Esophagus muscularis mucosa (tissue), 4 donors: ENCODE results near the gene TMEFF2. TPM values are rescaled to one million over a fixed set of nuclear protein-coding genes. Genes with fewer than 3 reads are reported as not detected.

Experiments used
- DNase-seq: peaks from one replicate; pipeline ENCODE4 v3.0.0-alpha.2; 2017; ENCODE audit errors: extremely low spot score
- H3K27ac ChIP-seq, 4 donors: fragments of 200-600 bp; sonication (generic); replicated peaks in 1 of 4; 1 replicate in 3 of 4; 2 replicates in 1 of 4; pipeline ENCODE4 v1.5.1; 2016 to 2019; ENCODE audit warnings: mild to moderate bottlenecking in 1 of 4
- H3K27me3 ChIP-seq, 4 donors: fragments of 200-600 bp; sonication (generic); one replicate each; pipeline versions ENCODE4 v1.5.1 to v1.6.0; 2016 to 2019
- H3K36me3 ChIP-seq, 4 donors: fragments of 200-600 bp; sonication (generic); one replicate each; pipeline ENCODE4 v1.5.1; 2016 to 2019
- H3K4me1 ChIP-seq, 4 donors: fragments of 200-600 bp; sonication (generic); one replicate each; pipeline ENCODE4 v1.5.1; 2016 to 2019
- H3K4me3 ChIP-seq, 4 donors: fragments of 200-600 bp; sonication (generic); 1 replicate in 2 of 4; 2 replicates in 2 of 4; pipeline ENCODE4 v1.5.1; 2016 to 2019; ENCODE audit warnings: mild to moderate bottlenecking in 4 of 4, moderate library complexity in 1 of 4
- H3K9me3 ChIP-seq, 4 donors: fragments of 200-600 bp; sonication (generic); 1 replicate in 3 of 4; 2 replicates in 1 of 4; pipeline ENCODE4 v1.5.1; 2016 to 2019
- EP300 ChIP-seq: sonication (generic); formaldehyde crosslinking; IDR thresholded peaks from one replicate; pipeline ENCODE4 v1.6.1; 2017; ENCODE audit warnings: antibody characterized with exemption
- POLR2A ChIP-seq: fragments of 450-650 bp; IDR thresholded peaks from one replicate; pipeline ENCODE4 v1.6.1; 2017; ENCODE audit warnings: antibody characterized with exemption, moderate library complexity, mild to moderate bottlenecking, low read depth
- POLR2AphosphoS5 ChIP-seq, 2 donors: sonication (generic); formaldehyde crosslinking; IDR thresholded peaks; one replicate each; pipeline ENCODE4 v1.6.1; 2017; ENCODE audit warnings: antibody characterized with exemption in 2 of 2
- WGBS: methylation state at CpG from one replicate; pipeline ENCODE4 v1.1.5; 2018; 5-methylcytosine and 5-hydroxymethylcytosine counted together
- intact Hi-C: fragments of 100-400 bp; cut with DNase I; formaldehyde crosslinking; loops from one replicate; pipeline ENCODE4 v1.15.1; 2023
- total RNA-seq, 4 donors: library from RNA; depleted of rRNA; stranded (reverse); fragments of >200 nt; gene quantifications; one replicate each; pipeline versions ENCODE4 v1.1.0 to v1.2.1, GENCODE V29; 2016
- TF ChIP-seq, protein P1 (sequence below), 3 experiments: fragments of 200-600 bp in 2 of 3; fragments of 450-650 bp in 1 of 3; sonication (generic) in 2 of 3; IDR thresholded peaks; one replicate each; pipeline ENCODE4 v1.5.1; 2017 to 2019; ENCODE audit warnings: antibody characterized with exemption in 3 of 3, mild to moderate bottlenecking in 2 of 3, moderate library complexity in 1 of 3

The TMEFF2 gene
- total RNA-seq, 4 donors from 2014 or later: 0.42 to 1.7 (median 0.55) TPM

DNA sequence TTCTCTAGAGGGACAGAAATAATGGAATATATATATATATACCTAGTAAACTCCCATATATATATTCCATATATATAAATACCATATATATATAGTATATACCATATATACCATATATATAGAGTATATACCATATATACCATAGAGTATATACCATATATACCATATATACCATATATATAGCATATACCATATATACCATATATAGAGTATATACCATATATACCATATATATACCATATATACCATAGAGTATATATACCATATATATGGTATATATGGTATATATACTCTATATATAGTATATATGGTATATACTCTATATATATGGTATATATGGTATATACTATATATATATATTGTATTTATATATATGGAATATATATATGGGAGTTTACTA is 285.9 kb downstream of the TMEFF2 start:
- peaks cover 0 to 9% (median 7%) of the 10 kb centered on the region in 4 donors for H3K4me1 ChIP-seq
- TF ChIP-seq, protein P1, sequence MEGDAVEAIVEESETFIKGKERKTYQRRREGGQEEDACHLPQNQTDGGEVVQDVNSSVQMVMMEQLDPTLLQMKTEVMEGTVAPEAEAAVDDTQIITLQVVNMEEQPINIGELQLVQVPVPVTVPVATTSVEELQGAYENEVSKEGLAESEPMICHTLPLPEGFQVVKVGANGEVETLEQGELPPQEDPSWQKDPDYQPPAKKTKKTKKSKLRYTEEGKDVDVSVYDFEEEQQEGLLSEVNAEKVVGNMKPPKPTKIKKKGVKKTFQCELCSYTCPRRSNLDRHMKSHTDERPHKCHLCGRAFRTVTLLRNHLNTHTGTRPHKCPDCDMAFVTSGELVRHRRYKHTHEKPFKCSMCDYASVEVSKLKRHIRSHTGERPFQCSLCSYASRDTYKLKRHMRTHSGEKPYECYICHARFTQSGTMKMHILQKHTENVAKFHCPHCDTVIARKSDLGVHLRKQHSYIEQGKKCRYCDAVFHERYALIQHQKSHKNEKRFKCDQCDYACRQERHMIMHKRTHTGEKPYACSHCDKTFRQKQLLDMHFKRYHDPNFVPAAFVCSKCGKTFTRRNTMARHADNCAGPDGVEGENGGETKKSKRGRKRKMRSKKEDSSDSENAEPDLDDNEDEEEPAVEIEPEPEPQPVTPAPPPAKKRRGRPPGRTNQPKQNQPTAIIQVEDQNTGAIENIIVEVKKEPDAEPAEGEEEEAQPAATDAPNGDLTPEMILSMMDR (IDR thresholded peaks at IDR 0.05): no peak
- TF ChIP-seq POLR2A: no peak
- no peak for TF ChIP-seq POLR2AphosphoS5 (IDR thresholded peaks at IDR 0.05)
- TF ChIP-seq EP300: no peak
- intact Hi-C loops: no loop called here
- no peaks in the 10 kb centered on the region for H3K36me3 ChIP-seq
- H3K4me3 ChIP-seq: no peak overlapping the region
- no peaks in the 10 kb centered on the region for H3K9me3 ChIP-seq
- no peak overlapping the region for H3K27ac ChIP-seq
- no peak for DNase-seq
- H3K27me3 ChIP-seq: no peaks in the 10 kb centered on the region

DNA sequence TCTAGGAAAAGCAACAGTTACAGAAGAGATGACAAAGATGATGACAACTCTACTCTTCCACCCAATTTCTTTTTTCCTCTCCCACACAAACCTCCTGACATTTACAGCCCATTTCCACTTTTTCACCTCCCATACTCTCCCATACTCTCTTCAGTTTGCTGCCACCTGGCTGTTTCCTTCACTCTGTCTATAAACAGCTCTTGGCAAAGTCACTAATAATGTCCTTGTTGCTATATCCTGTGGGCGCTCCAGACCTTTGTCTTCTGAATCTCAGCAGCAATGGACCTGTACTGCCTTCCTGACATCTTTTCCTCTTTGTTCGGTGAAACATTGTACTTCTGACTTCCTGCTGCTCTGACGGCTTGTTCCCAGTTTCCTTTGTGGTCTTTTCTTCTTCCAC is 287.2 kb downstream of the TMEFF2 start:
- no peaks in the 10 kb centered on the region for H3K36me3 ChIP-seq
- H3K4me3 ChIP-seq: no peak overlapping the region
- H3K27ac ChIP-seq: no peak overlapping the region
- 70% methylated on average over 3 of the region's 3 CpGs for WGBS
- H3K9me3 ChIP-seq: no peaks in the 10 kb centered on the region
- no peak for DNase-seq
- H3K27me3 ChIP-seq: no peaks in the 10 kb centered on the region
- peaks cover 0 to 6% (median 2%) of the 10 kb centered on the region in 4 donors for H3K4me1 ChIP-seq
- intact Hi-C loops: no loop called here
- TF ChIP-seq POLR2A (no peak), POLR2AphosphoS5 (IDR thresholded peaks at IDR 0.05) (no peak)
- TF ChIP-seq, protein P1 (IDR thresholded peaks at IDR 0.05): peak in 1 of 3 experiments; percentile 11

DNA sequence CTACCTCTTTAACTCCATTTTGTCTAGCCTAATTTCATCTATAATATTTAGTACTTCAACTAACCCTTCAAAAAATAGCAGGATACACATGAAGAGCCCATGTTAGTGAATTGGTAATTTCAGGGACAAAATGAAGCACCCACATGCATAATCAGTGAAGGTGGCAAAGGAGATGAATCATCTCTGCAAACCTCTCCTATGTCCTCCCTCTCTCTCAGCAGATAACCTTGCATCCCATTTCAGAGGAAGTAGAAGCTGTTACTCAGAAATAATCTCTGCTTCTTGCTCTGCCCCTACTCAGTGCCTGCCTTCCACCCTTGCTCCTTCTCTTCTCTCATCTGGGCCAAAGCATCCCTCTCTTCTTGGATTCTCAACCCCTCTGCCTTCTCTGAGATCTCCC is 287.6 kb downstream of the TMEFF2 start:
- intact Hi-C loops: no loop called here
- no peaks in the 10 kb centered on the region for H3K36me3 ChIP-seq
- TF ChIP-seq EP300: no peak
- no peak for TF ChIP-seq POLR2A
- TF ChIP-seq, protein P1 (IDR thresholded peaks at IDR 0.05): no peak
- no peak for TF ChIP-seq POLR2AphosphoS5 (IDR thresholded peaks at IDR 0.05)
- DNase-seq: no peak
- H3K4me3 ChIP-seq: no peak overlapping the region
- no peaks in the 10 kb centered on the region for H3K27me3 ChIP-seq
- H3K9me3 ChIP-seq: no peaks in the 10 kb centered on the region
- H3K27ac ChIP-seq: no peak overlapping the region
- peaks cover 0 to 6% (median 0%) of the 10 kb centered on the region in 4 donors for H3K4me1 ChIP-seq

DNA sequence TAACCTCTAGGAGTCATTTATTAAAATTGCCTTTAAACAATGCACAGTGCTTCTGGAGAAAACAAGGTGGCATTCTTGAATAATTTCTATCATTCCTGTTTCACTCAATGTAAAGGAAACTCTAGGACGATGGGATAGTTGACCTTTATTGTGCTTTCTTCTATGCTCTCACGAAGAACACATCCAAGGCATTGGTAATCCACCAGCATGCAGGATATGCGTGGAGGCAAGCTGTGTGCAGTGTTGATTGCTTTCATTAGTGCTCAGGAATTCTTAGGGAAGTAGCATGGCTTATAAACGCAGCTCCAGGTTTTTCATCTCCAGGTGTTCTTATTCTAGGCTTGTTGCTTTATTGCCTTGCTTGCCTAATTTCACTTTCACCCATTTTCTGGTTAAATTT is 289.4 kb downstream of the TMEFF2 start:
- no peak for DNase-seq
- Histone ChIP-seq H3K4me3 (no peak overlapping the region), H3K36me3 (no peaks in the 10 kb centered on the region), H3K4me1 (peaks cover 0 to 6% (median 0%) of the 10 kb centered on the region in 4 donors), H3K27me3 (no peaks in the 10 kb centered on the region), H3K9me3 (no peaks in the 10 kb centered on the region), H3K27ac (no peak overlapping the region)
- 80% methylated on average over 4 of the region's 4 CpGs for WGBS
- intact Hi-C loops: no loop called here
- no peak for TF ChIP-seq EP300
- TF ChIP-seq POLR2AphosphoS5 (IDR thresholded peaks at IDR 0.05): no peak
- TF ChIP-seq, protein P1 (IDR thresholded peaks at IDR 0.05): no peak
- TF ChIP-seq POLR2A: no peak

DNA sequence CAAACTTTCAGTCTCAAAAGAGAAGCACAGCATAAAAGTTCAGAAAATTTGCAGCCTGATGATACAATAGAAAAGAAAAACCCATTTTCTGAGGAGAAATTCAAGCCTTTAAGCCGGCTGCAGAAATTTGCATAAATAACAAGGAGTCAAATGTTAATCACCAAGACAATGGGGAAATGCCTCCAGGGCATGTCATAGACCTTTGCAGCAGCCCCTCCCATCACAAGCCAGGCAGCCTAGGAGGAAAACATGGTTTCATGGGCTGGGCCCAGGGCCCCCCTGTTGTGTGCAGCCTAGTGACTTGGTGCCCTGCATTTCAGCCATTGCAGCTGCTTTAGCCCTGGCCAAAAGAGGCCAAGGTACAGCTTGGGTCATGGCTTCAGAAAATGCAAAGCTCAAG is 293.7 kb downstream of the TMEFF2 start:
- H3K36me3 ChIP-seq: no peaks in the 10 kb centered on the region
- H3K4me1 ChIP-seq: peaks cover 0 to 12% (median 10%) of the 10 kb centered on the region in 4 donors
- no peaks in the 10 kb centered on the region for H3K9me3 ChIP-seq
- no peak overlapping the region for H3K4me3 ChIP-seq
- WGBS: 96% methylated on average over 1 of the region's 1 CpG
- intact Hi-C loops: no loop called here
- TF ChIP-seq, protein P1 (IDR thresholded peaks at IDR 0.05): no peak
- TF ChIP-seq POLR2AphosphoS5 (IDR thresholded peaks at IDR 0.05) (no peak), POLR2A (no peak), EP300 (no peak)
- no peaks in the 10 kb centered on the region for H3K27me3 ChIP-seq
- DNase-seq: no peak
- H3K27ac ChIP-seq: no peak overlapping the region
